Body of pancreas (tissue), 4 donors: ENCODE measurements around the gene SAMD10. TPM values are rescaled to one million over a fixed set of nuclear protein-coding genes. Genes with fewer than 3 reads are reported as not detected.
"Not testable (repeated sequence)": the region's sequence is repeated elsewhere in the genome, so short reads cannot be mapped to it uniquely, and the experiment has no call there.

ENCODE experiments used
- ATAC-seq: fragments of 150-250 bp; one replicate; pipeline ENCODE4 v1.9.1; 2016
- DNase-seq, 4 donors: peaks; one replicate each; pipeline ENCODE4 v3.0.0-alpha.2; 2019
- H3K27ac ChIP-seq, 4 donors: fragments of 200-600 bp; sonication (generic); 1 replicate in 3 of 4; 2 replicates in 1 of 4; pipeline versions ENCODE4 v1.5.1 to v1.6.1; 2016 to 2019; ENCODE audit warnings: mild to moderate bottlenecking in 1 of 4, mixed read lengths in 1 of 4, moderate library complexity in 1 of 4
- H3K27me3 ChIP-seq, 2 donors: fragments of 200-600 bp; sonication (generic); one replicate each; pipeline ENCODE4 v1.6.0; 2016; ENCODE audit warnings: mild to moderate bottlenecking in 1 of 2
- H3K36me3 ChIP-seq, 2 donors: fragments of 200-600 bp; sonication (generic); replicated peaks in 1 of 2; 2 replicates each; pipeline ENCODE4 v1.5.1; 2016; ENCODE audit warnings: low read depth in 2 of 2; ENCODE audit not compliant: insufficient read depth in 1 of 2
- H3K4me1 ChIP-seq: fragments of 200-600 bp; sonication (generic); one replicate; pipeline ENCODE4 v1.6.0; 2016
- H3K4me3 ChIP-seq, 2 donors: fragments of 200-600 bp; sonication (generic); 1 replicate in 1 of 2; 2 replicates in 1 of 2; pipeline ENCODE4 v1.5.1; 2016 to 2019
- H3K9me3 ChIP-seq, 3 donors: fragments of 200-600 bp; sonication (generic); 1 replicate in 2 of 3; 2 replicates in 1 of 3; pipeline ENCODE4 v1.5.1; 2016
- CTCF ChIP-seq, 7 experiments: fragments of 450-650 bp in 4 of 7; fragments of 200-600 bp in 3 of 7; sonication (generic) in 3 of 7; IDR thresholded peaks; one replicate each; pipeline ENCODE4 v1.5.1; 2016 to 2019; ENCODE audit warnings: antibody characterized with exemption in 7 of 7
- POLR2A ChIP-seq, 3 donors: fragments of 450-650 bp; IDR thresholded peaks; one replicate each; pipeline ENCODE4 v1.6.1; 2016; ENCODE audit warnings: antibody characterized with exemption in 3 of 3, mild to moderate bottlenecking in 2 of 3
- WGBS, 2 donors: methylation state at CpG; one replicate each; pipeline ENCODE4 v1.1.5; 2017; 5-methylcytosine and 5-hydroxymethylcytosine counted together
- intact Hi-C: fragments of 100-400 bp; cut with DNase I; formaldehyde crosslinking; loops from one replicate; pipeline ENCODE4 v1.15.1; 2023
- total RNA-seq, 2 donors: library from RNA; depleted of rRNA; stranded (reverse); fragments of >200 nt; gene quantifications; one replicate each; pipeline ENCODE4 v1.1.0, GENCODE V29; 2016

The SAMD10 gene
- total RNA-seq, 2 donors from 2014 or later: 3.6 to 7.6 TPM

GRCh38 chr20:63963784-63964301 lies 15.6 kb downstream of the SAMD10 start:
- TF ChIP-seq CTCF (IDR thresholded peaks at IDR 0.05) (no peak), POLR2A (IDR thresholded peaks at IDR 0.05) (no peak)
- Histone ChIP-seq H3K27me3 (no peaks in the 10 kb centered on the region), H3K27ac (no peak overlapping the region), H3K4me1 (peaks cover 7% of the 10 kb centered on the region), H3K9me3 (no peaks in the 10 kb centered on the region), H3K36me3 (peaks cover 0 to 16% of the 10 kb centered on the region in 2 donors), H3K4me3 (no peak overlapping the region)
- no peak for ATAC-seq
- 90 to 98% methylated on average over 7 to 12 of the region's 16 CpGs for WGBS, 2 donors
- DNase-seq: no peak
- intact Hi-C loops: loop anchor here (10.0 kb wide), 1 partner anchor 419 kb away; the partner anchor contains the start of gene SRMS

- WGBS, 2 donors: 85 to 94% methylated on average over 3 to 27 of the region's 27 CpGs
- no peak for DNase-seq
Measured at GRCh38 chr20:63963348-63963741, 16.1 kb downstream of the SAMD10 start.

GRCh38 chr20:63962426-63963347 lies 16.8 kb downstream of the SAMD10 start:
- peaks cover 2% of the 10 kb centered on the region for H3K4me1 ChIP-seq
- H3K4me3 ChIP-seq: no peak overlapping the region
- DNase-seq (no peak), ATAC-seq (no peak)
- intact Hi-C loops: loop anchor here (10.0 kb wide), 1 partner anchor 418 kb away; the partner anchor contains the start of gene SRMS
- no peaks in the 10 kb centered on the region for H3K9me3 ChIP-seq
- no peaks in the 10 kb centered on the region for H3K27me3 ChIP-seq
- WGBS, 2 donors: 93 to 94% methylated on average over 18 to 37 of the region's 61 CpGs
- H3K36me3 ChIP-seq: peaks cover 0 to 16% of the 10 kb centered on the region in 2 donors
- TF ChIP-seq CTCF (IDR thresholded peaks at IDR 0.05) (no peak), POLR2A (IDR thresholded peaks at IDR 0.05) (no peak)
- H3K27ac ChIP-seq: no peak overlapping the region

More at GRCh38 chr20:63963348-63963741, 16.1 kb downstream of the SAMD10 start:
- TF ChIP-seq CTCF (IDR thresholded peaks at IDR 0.05): no peak
- no peak for TF ChIP-seq POLR2A (IDR thresholded peaks at IDR 0.05)
- intact Hi-C loops: loop anchor here (10.0 kb wide), 1 partner anchor 419 kb away; the partner anchor contains the start of gene SRMS
- H3K27ac ChIP-seq: no peak overlapping the region
- H3K9me3 ChIP-seq: no peaks in the 10 kb centered on the region
- H3K4me3 ChIP-seq: no peak overlapping the region
- ATAC-seq: no peak
- peaks cover 0 to 16% of the 10 kb centered on the region in 2 donors for H3K36me3 ChIP-seq
- peaks cover 2% of the 10 kb centered on the region for H3K4me1 ChIP-seq
- H3K27me3 ChIP-seq: no peaks in the 10 kb centered on the region

- no peak overlapping the region for H3K27ac ChIP-seq
- no peaks in the 10 kb centered on the region for H3K9me3 ChIP-seq
- DNase-seq (no peak), ATAC-seq (no peak)
- H3K27me3 ChIP-seq: no peaks in the 10 kb centered on the region
- WGBS, 2 donors: 92 to 93% methylated on average over 11 to 26 of the region's 26 CpGs
- peaks cover 11% of the 10 kb centered on the region for H3K4me1 ChIP-seq
- intact Hi-C loops: loop anchor here (10.0 kb wide), 1 partner anchor 417 kb away; the partner anchor contains the start of gene SRMS
- no peak overlapping the region for H3K4me3 ChIP-seq
- H3K36me3 ChIP-seq: peaks cover 0 to 16% of the 10 kb centered on the region in 2 donors
- TF ChIP-seq CTCF (IDR thresholded peaks at IDR 0.05) (no peak), POLR2A (IDR thresholded peaks at IDR 0.05) (no peak)
Measured at GRCh38 chr20:63961664-63962425, 17.6 kb downstream of the SAMD10 start.

- not testable (repeated sequence) for ATAC-seq, H3K4me3 ChIP-seq, DNase-seq, H3K27ac ChIP-seq, H3K27me3 ChIP-seq, H3K9me3 ChIP-seq
- peaks cover 14% of the 10 kb centered on the region for H3K4me1 ChIP-seq
- peaks cover 0 to 12% of the 10 kb centered on the region in 2 donors for H3K36me3 ChIP-seq
- intact Hi-C loops: loop anchor here (10.0 kb wide), 1 partner anchor 416 kb away; the partner anchor contains the start of gene SRMS
- 91 to 97% methylated on average over 6 to 11 of the region's 15 CpGs for WGBS, 2 donors
Measured at GRCh38 chr20:63960654-63961621, 18.5 kb downstream of the SAMD10 start.
